ENCODE measurements around the gene CD36. TPM values are rescaled to one million over a fixed set of nuclear protein-coding genes. Genes with fewer than 3 reads are reported as not detected.

Gene CD36
- total RNA-seq, 1 experiment from 2014 or later = 0.12 TPM

GRCh38 chr7:80703272-80703671, 64.8 kb downstream of the CD36 start:
- TF ChIP-seq CTCF (IDR thresholded peaks at IDR 0.05; ENCODE audit: unreplicated experiment) = no peak
- peaks cover 24% of the 10 kb centered on the region for H3K4me1 Mint-ChIP-seq (ENCODE audit: insufficient read depth, unreplicated experiment)
- DNase-seq (ENCODE audit: unreplicated experiment) = no peak
- intact Hi-C loops (cut with micrococcal nuclease) = no loop called here
- no peak overlapping the region for H3K4me3 Mint-ChIP-seq (ENCODE audit: unreplicated experiment)
- CTCF ChIA-PET = interaction anchor here (0.9 to 3.5 kb wide), 6 partner anchors 215 to 767 kb away, joined by 3 to 24 read pairs (median 6); partner anchors contain the start of gene SEMA3C
- POLR2A ChIA-PET = interaction anchor here (0.6 kb wide), 1 partner anchor 305 kb away, joined by 5 read pairs; no protein-coding TSS in a partner anchor
- H3K9me3 Mint-ChIP-seq (ENCODE audit: unreplicated experiment) = no peaks in the 10 kb centered on the region
- H3K36me3 Mint-ChIP-seq (ENCODE audit: insufficient read depth, unreplicated experiment) = no peaks in the 10 kb centered on the region
- no peaks in the 10 kb centered on the region for H3K27me3 Mint-ChIP-seq (ENCODE audit: insufficient read depth, unreplicated experiment)
- H3K27ac Mint-ChIP-seq (ENCODE audit: low read depth, unreplicated experiment) = no peak overlapping the region
- BruUV-seq (replicated peaks) = no TSS peak

- no peaks in the 10 kb centered on the region for H3K9me3 Mint-ChIP-seq (ENCODE audit: unreplicated experiment)
- H3K27me3 Mint-ChIP-seq (ENCODE audit: insufficient read depth, unreplicated experiment) = no peaks in the 10 kb centered on the region
- intact Hi-C loops (cut with micrococcal nuclease) = no loop called here
- no peak overlapping the region for H3K4me3 Mint-ChIP-seq (ENCODE audit: unreplicated experiment)
- BruUV-seq (replicated peaks) = no TSS peak
- ChIA-PET POLR2A (no interaction called here), CTCF (no interaction called here)
- H3K27ac Mint-ChIP-seq (ENCODE audit: low read depth, unreplicated experiment) = no peak overlapping the region
- TF ChIP-seq CTCF (IDR thresholded peaks at IDR 0.05; ENCODE audit: unreplicated experiment) = no peak
- H3K36me3 Mint-ChIP-seq (ENCODE audit: insufficient read depth, unreplicated experiment) = no peaks in the 10 kb centered on the region
- no peak for DNase-seq (ENCODE audit: unreplicated experiment)
- H3K4me1 Mint-ChIP-seq (ENCODE audit: insufficient read depth, unreplicated experiment) = peaks cover 14% of the 10 kb centered on the region
Observed at GRCh38 chr7:80705130-80705781, 66.8 kb downstream of the CD36 start.

GRCh38 chr7:80707318-80707717, 68.9 kb downstream of the CD36 start:
- BruUV-seq (replicated peaks) = no TSS peak
- no peak for DNase-seq (ENCODE audit: unreplicated experiment)
- POLR2A ChIA-PET = no interaction called here
- TF ChIP-seq CTCF (IDR thresholded peaks at IDR 0.05; ENCODE audit: unreplicated experiment) = no peak
- Mint-ChIP-seq H3K4me3 (ENCODE audit: unreplicated experiment) (no peak overlapping the region), H3K27me3 (ENCODE audit: insufficient read depth, unreplicated experiment) (no peaks in the 10 kb centered on the region), H3K27ac (ENCODE audit: low read depth, unreplicated experiment) (no peak overlapping the region), H3K9me3 (ENCODE audit: unreplicated experiment) (no peaks in the 10 kb centered on the region), H3K4me1 (ENCODE audit: insufficient read depth, unreplicated experiment) (peaks cover 14% of the 10 kb centered on the region), H3K36me3 (ENCODE audit: insufficient read depth, unreplicated experiment) (no peaks in the 10 kb centered on the region)
- intact Hi-C loops (cut with micrococcal nuclease) = no loop called here
- CTCF ChIA-PET = interaction anchor here (0.6 to 1.7 kb wide), 2 partner anchors 244 to 750 kb away, joined by 4 to 8 read pairs; no protein-coding TSS in a partner anchor

- intact Hi-C loops (cut with micrococcal nuclease) = no loop called here
- BruUV-seq (replicated peaks) = no TSS peak
- CTCF ChIA-PET = interaction anchor here (0.7 to 1.0 kb wide), 4 partner anchors 10 to 762 kb away, joined by 3 to 4 read pairs (median 4); no protein-coding TSS in a partner anchor
Observed at GRCh38 chr7:80708123-80708522, 69.7 kb downstream of the CD36 start.

More at GRCh38 chr7:80708123-80708522, 69.7 kb downstream of the CD36 start:
- Mint-ChIP-seq H3K9me3 (ENCODE audit: unreplicated experiment) (no peaks in the 10 kb centered on the region), H3K4me1 (ENCODE audit: insufficient read depth, unreplicated experiment) (peaks cover 14% of the 10 kb centered on the region), H3K27me3 (ENCODE audit: insufficient read depth, unreplicated experiment) (no peaks in the 10 kb centered on the region), H3K27ac (ENCODE audit: low read depth, unreplicated experiment) (no peak overlapping the region), H3K36me3 (ENCODE audit: insufficient read depth, unreplicated experiment) (no peaks in the 10 kb centered on the region), H3K4me3 (ENCODE audit: unreplicated experiment) (no peak overlapping the region)
- no peak for DNase-seq (ENCODE audit: unreplicated experiment)
- POLR2A ChIA-PET = no interaction called here
- TF ChIP-seq CTCF (IDR thresholded peaks at IDR 0.05; ENCODE audit: unreplicated experiment) = no peak

All from MCF 10A (cell line).